B cell (primary cell): Measurements from ENCODE around the gene HDAC11. TPM values are rescaled to one million over a fixed set of nuclear protein-coding genes. Genes with fewer than 3 reads are reported as not detected.

Experiments
- ATAC-seq: fragments of 200-7000 bp; cut with Tn5 transposase; one replicate; pipeline ENCODE4 v1.10.0; 2021; ENCODE audit warnings: low read depth, mild to moderate bottlenecking, moderate number of reproducible peaks, moderate library complexity
- CTCF ChIA-PET: fragments of 350-600 bp; sonication (Branson Sonifier 250); formaldehyde crosslinking; loops from one replicate; lab custom pipeline; 2021; ENCODE audit warnings: antibody characterized with exemption, inconsistent platforms; lab: Charles Lee
- POLR2A ChIA-PET: fragments of 350-600 bp; sonication (Branson Sonifier 250); formaldehyde crosslinking; loops from one replicate; lab custom pipeline; 2021; ENCODE audit warnings: antibody characterized with exemption; lab: Charles Lee
- DNase-seq: peaks from one replicate; pipeline ENCODE4 v3.0.0; 2013
- H2AFZ ChIP-seq: 2 replicates; pipeline ENCODE4 v1.6.1; 2012; ENCODE audit warnings: mild to moderate bottlenecking, low read depth, low read length; ENCODE audit not compliant: insufficient read depth, poor library complexity, severe bottlenecking
- H3K27ac ChIP-seq, 2 donors: 1 replicate in 1 of 2; 2 replicates in 1 of 2; pipeline ENCODE4 v1.5.1; 2012 to 2013; ENCODE audit warnings: low read length in 2 of 2, mild to moderate bottlenecking in 2 of 2, moderate library complexity in 1 of 2
- H3K27me3 ChIP-seq, 4 experiments: fragments of 200-600 bp in 1 of 4; sonication (generic) in 1 of 4; replicated peaks in 1 of 4; 1 replicate in 2 of 4; 2 replicates in 2 of 4; pipeline versions ENCODE4 v1.6.1 to v1.7.0; 2013 to 2016; ENCODE audit warnings: low read length in 3 of 4, mild to moderate bottlenecking in 2 of 4, mixed read lengths in 1 of 4, moderate library complexity in 1 of 4; ENCODE audit not compliant: insufficient read depth in 4 of 4, control insufficient read depth in 3 of 4; ENCODE audit errors: control extremely low read depth in 1 of 4
- H3K36me3 ChIP-seq, 2 experiments: replicated peaks in 1 of 2; 1 replicate in 1 of 2; 2 replicates in 1 of 2; pipeline versions ENCODE4 v1.6.1 to v1.7.1; 2013; ENCODE audit warnings: low read length in 1 of 2; ENCODE audit not compliant: insufficient read depth in 2 of 2, control insufficient read depth in 1 of 2; ENCODE audit errors: control extremely low read depth in 1 of 2, extremely low read depth in 1 of 2
- H3K4me1 ChIP-seq, 2 donors: fragments of 200-600 bp in 1 of 2; sonication (generic) in 1 of 2; 1 replicate in 1 of 2; 2 replicates in 1 of 2; pipeline versions ENCODE4 v1.5.1 to v1.6.1; 2013 to 2017; ENCODE audit warnings: low read length in 2 of 2; ENCODE audit not compliant: control insufficient read depth in 2 of 2, insufficient read depth in 2 of 2
- H3K4me2 ChIP-seq: replicated peaks from 2 replicates; pipeline ENCODE3; 2012; ENCODE audit warnings: mild to moderate bottlenecking, low read depth, low read length; ENCODE audit not compliant: poor library complexity, severe bottlenecking
- H3K4me3 ChIP-seq, 5 experiments: fragments of 200-600 bp in 1 of 5; sonication (generic) in 1 of 5; 1 replicate in 3 of 5; 2 replicates in 2 of 5; pipeline versions ENCODE4 v1.5.1 to v1.7.0; 2011 to 2016; ENCODE audit warnings: low read length in 4 of 5, mild to moderate bottlenecking in 4 of 5, low read depth in 2 of 5, control low read depth in 1 of 5, moderate library complexity in 1 of 5; ENCODE audit not compliant: insufficient read depth in 1 of 5; ENCODE audit errors: control extremely low read depth in 1 of 5, extremely low read depth in 1 of 5
- H3K79me2 ChIP-seq: fragments of 200-600 bp; sonication (generic); one replicate; pipeline ENCODE4 v1.6.0; 2016; ENCODE audit warnings: low read length; ENCODE audit not compliant: control insufficient read depth, insufficient read depth
- H3K9ac ChIP-seq: fragments of 200-600 bp; sonication (generic); 2 replicates; pipeline ENCODE4 v1.6.1; 2017; ENCODE audit warnings: mild to moderate bottlenecking, low read length, moderate library complexity
- H3K9me3 ChIP-seq, 3 donors: one replicate each; pipeline versions ENCODE4 v1.6.1 to v1.7.1; 2013; ENCODE audit warnings: low read length in 2 of 3; ENCODE audit not compliant: control insufficient read depth in 2 of 3, insufficient read depth in 1 of 3; ENCODE audit errors: control extremely low read depth in 1 of 3
- H4K20me1 ChIP-seq: 2 replicates; pipeline ENCODE4 v1.6.0; 2012; ENCODE audit warnings: mild to moderate bottlenecking, low read length; ENCODE audit not compliant: insufficient read depth, control insufficient read depth, poor library complexity, severe bottlenecking
- H3K27ac Mint-ChIP-seq: one replicate; pipeline ENCODE4 v1.8.0; 2021; ENCODE audit warnings: mixed read lengths
- H3K27me3 Mint-ChIP-seq: one replicate; pipeline ENCODE4 v1.8.0; 2021; ENCODE audit warnings: mixed read lengths
- H3K4me1 Mint-ChIP-seq: one replicate; pipeline ENCODE4 v1.8.0; 2021; ENCODE audit warnings: mixed read lengths
- H3K4me3 Mint-ChIP-seq: one replicate; pipeline ENCODE4 v1.8.0; 2021; ENCODE audit warnings: mixed read lengths
- H3K9me3 Mint-ChIP-seq: one replicate; pipeline ENCODE4 v1.8.0; 2022; ENCODE audit warnings: mixed read lengths; ENCODE audit not compliant: insufficient read depth
- EZH2 ChIP-seq: IDR thresholded peaks from 2 replicates; pipeline ENCODE4 v1.6.1; 2012; ENCODE audit warnings: borderline replicate concordance, low read depth, mild to moderate bottlenecking, moderate library complexity, low read length; ENCODE audit not compliant: insufficient read depth, poor library complexity, severe bottlenecking
- WGBS: methylation state at CpG from one replicate; pipeline ENCODE4 v1.1.5; 2013; ENCODE audit warnings: missing lambda C conversion rate; ENCODE audit not compliant: insufficient coverage; 5-methylcytosine and 5-hydroxymethylcytosine counted together
- intact Hi-C: fragments of 100-400 bp; cut with micrococcal nuclease; formaldehyde crosslinking; loops from one replicate; pipeline ENCODE4 v1.10.0; 2022
- polyA plus RNA-seq: library from polyadenylated mRNA; depleted of rRNA; stranded (reverse); fragments of >200 nt; gene quantifications from 2 replicates; pipeline ENCODE4 v1.2.3, GENCODE V29; 2012
- total RNA-seq, 2 donors: library from RNA; stranded (reverse); fragments of 120-200 nt in 1 of 2; gene quantifications; 1 replicate in 1 of 2; 2 replicates in 1 of 2; pipeline versions ENCODE4 v1.2.3 to v1.2.4, GENCODE V29; 2013 to 2022
- TF ChIP-seq, protein P1 (sequence below): fragments of 200-600 bp; IDR thresholded peaks from one replicate; pipeline ENCODE4 v1.8.0; 2022; ENCODE audit warnings: antibody characterized with exemption, mild to moderate bottlenecking

The HDAC11 gene
- total and polyA plus RNA-seq, 2 donors (not counting 1 experiment from before 2014, with no cell fraction given), result 0.76 to 5.5 TPM

DNA sequence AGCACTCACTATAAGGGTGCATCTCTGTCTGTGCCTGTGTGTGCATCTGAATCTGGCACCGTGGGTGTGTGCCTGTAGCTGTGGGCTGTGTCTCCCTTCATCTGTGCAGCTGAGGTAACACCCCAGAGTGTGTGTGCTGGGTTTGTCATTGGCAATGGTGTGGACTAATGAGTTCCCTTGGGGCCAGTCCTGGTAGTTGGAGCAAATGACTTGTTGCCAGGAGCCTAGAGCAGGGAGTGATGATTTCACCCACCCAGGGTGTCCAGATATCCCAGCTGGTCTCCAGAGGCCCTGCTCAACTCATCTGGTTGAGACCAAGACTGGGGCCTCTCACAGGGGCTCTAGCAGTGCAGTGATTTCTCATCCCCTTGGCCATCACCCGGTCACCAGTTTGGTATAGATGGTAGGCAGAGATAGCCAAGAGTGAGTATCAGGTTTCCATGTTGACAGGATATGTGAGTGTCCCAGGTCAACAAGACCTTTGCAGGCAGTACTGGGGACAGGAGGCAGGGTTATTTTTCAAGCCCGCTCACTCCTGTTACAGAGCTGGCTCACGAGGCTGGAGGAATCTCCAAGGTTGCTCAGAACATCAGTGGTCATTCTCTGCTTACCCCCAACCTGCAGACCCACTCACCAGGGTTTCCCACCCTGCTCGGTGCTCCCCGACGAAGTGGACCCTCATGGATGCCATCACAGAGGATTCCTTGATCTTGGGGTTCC is 4.1 kb upstream of the HDAC11 start:
- Histone ChIP-seq H3K4me2 (no peak overlapping the region), H3K9ac (no peak overlapping the region), H3K27ac (no peak overlapping the region), H3K36me3 (no peaks in the 10 kb centered on the region), H4K20me1 (no peaks in the 10 kb centered on the region), H2AFZ (no peak overlapping the region), H3K79me2 (no peaks in the 10 kb centered on the region), H3K4me1 (peaks cover 0 to 15% of the 10 kb centered on the region in 2 donors), H3K27me3 (no peaks in the 10 kb centered on the region), H3K4me3 (no peak overlapping the region), H3K9me3 (no peaks in the 10 kb centered on the region)
- Mint-ChIP-seq H3K4me1 (peaks cover 4% of the 10 kb centered on the region), H3K27me3 (peaks cover 17% of the 10 kb centered on the region), H3K4me3 (no peak overlapping the region), H3K27ac (no peak overlapping the region), H3K9me3 (no peaks in the 10 kb centered on the region)
- ATAC-seq (no peak), DNase-seq (no peak)
- ChIA-PET CTCF (interaction anchor here (1.2 kb wide), 1 partner anchor 13 kb away, joined by 3 read pairs; no protein-coding TSS in a partner anchor), POLR2A (no interaction called here)
- TF ChIP-seq, protein P1, sequence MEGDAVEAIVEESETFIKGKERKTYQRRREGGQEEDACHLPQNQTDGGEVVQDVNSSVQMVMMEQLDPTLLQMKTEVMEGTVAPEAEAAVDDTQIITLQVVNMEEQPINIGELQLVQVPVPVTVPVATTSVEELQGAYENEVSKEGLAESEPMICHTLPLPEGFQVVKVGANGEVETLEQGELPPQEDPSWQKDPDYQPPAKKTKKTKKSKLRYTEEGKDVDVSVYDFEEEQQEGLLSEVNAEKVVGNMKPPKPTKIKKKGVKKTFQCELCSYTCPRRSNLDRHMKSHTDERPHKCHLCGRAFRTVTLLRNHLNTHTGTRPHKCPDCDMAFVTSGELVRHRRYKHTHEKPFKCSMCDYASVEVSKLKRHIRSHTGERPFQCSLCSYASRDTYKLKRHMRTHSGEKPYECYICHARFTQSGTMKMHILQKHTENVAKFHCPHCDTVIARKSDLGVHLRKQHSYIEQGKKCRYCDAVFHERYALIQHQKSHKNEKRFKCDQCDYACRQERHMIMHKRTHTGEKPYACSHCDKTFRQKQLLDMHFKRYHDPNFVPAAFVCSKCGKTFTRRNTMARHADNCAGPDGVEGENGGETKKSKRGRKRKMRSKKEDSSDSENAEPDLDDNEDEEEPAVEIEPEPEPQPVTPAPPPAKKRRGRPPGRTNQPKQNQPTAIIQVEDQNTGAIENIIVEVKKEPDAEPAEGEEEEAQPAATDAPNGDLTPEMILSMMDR, result no peak
- TF ChIP-seq EZH2, result no peak
- 95% methylated on average over 6 of the region's 7 CpGs for WGBS
- intact Hi-C loops, result no loop called here

DNA sequence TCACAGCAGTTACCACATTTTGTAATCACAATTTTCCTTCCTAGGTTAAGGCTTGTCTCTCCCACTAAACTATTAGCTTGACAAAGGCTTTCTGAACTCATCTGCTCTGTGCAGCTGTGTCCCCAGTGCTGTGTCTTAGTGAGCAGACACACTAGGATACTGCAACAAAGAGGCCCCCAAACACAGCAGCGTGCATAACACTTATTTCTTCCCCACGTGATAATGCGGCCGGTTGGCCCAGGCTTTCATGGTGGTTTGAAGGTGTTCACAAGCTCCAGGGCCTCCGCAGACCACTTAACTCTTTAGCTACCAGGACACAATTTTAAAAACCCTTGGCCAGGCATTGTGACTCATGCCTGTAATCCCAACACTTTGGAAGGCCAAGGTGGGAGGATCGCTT is 2.2 kb upstream of the HDAC11 start:
- ChIA-PET POLR2A (no interaction called here), CTCF (no interaction called here)
- intact Hi-C loops, result no loop called here
- no peak overlapping the region for H2AFZ ChIP-seq
- no peaks in the 10 kb centered on the region for H3K27me3 ChIP-seq
- no peaks in the 10 kb centered on the region for H4K20me1 ChIP-seq
- no peak overlapping the region for H3K4me3 ChIP-seq
- no peaks in the 10 kb centered on the region for H3K9me3 Mint-ChIP-seq
- no peaks in the 10 kb centered on the region for H3K79me2 ChIP-seq
- H3K27ac Mint-ChIP-seq, result no peak overlapping the region
- no peaks in the 10 kb centered on the region for H3K36me3 ChIP-seq
- ATAC-seq (no peak), DNase-seq (no peak)
- peaks cover 7% of the 10 kb centered on the region for H3K4me1 Mint-ChIP-seq
- no peak overlapping the region for H3K4me3 Mint-ChIP-seq
- 100% methylated on average over 1 of the region's 6 CpGs for WGBS
- H3K9ac ChIP-seq, result no peak overlapping the region
- H3K27me3 Mint-ChIP-seq, result peaks cover 10% of the 10 kb centered on the region
- H3K4me1 ChIP-seq, result peaks cover 0 to 16% of the 10 kb centered on the region in 2 donors
- no peaks in the 10 kb centered on the region for H3K9me3 ChIP-seq
- TF ChIP-seq EZH2, result no peak
- TF ChIP-seq, protein P1, result no peak
- H3K4me2 ChIP-seq, result no peak overlapping the region
- H3K27ac ChIP-seq, result no peak overlapping the region
